HCT116 (cell line): Measurements from ENCODE around the gene ANKRD37. TPM values are rescaled to one million over a fixed set of nuclear protein-coding genes. Genes with fewer than 3 reads are reported as not detected.

Experiments used
- ATAC-seq: fragments of 200-7000 bp; cut with Tn5 transposase; 2 replicates; pipeline ENCODE4 v1.9.1; 2020; ENCODE audit warnings: mild to moderate bottlenecking, moderate library complexity
- BruUV-seq: library from RNA; stranded (reverse); fragments of 400-500 nt; replicated peaks from 2 replicates; lab custom pipeline; 2021; lab: Mats Ljungman, UMichigan
- CTCF ChIA-PET: fragments of 300-600 bp; sonication (Branson Sonifier 250); formaldehyde crosslinking; loops from one replicate; lab custom pipeline; 2021; ENCODE audit warnings: antibody characterized with exemption; lab: Charles Lee
- POLR2A ChIA-PET: fragments of 300-600, 350-600 bp; sonication (Branson Sonifier 250); formaldehyde crosslinking; loops from one replicate; lab custom pipeline; 2021; ENCODE audit warnings: antibody characterized with exemption; lab: Charles Lee
- RAD21 ChIA-PET, 2 experiments: fragments of 300-600 bp; sonication (Branson Sonifier 250); formaldehyde crosslinking; loops; one replicate each; lab custom pipeline; 2023; ENCODE audit warnings: low total read pairs in 2 of 2; ENCODE audit not compliant: uncharacterized antibody in 2 of 2, unreplicated experiment in 2 of 2, low non-redundant PET in 1 of 2; lab: Charles Lee
- DNase-seq: peaks from one replicate; pipeline ENCODE4 v3.0.0-alpha.2; 2010; ENCODE audit warnings: low read depth, low spot score
- H2AFZ ChIP-seq: fragments of 200-600 bp; shearing (Covaris generic), sonication (generic); 2 replicates; pipeline ENCODE4 v1.6.1; 2017; ENCODE audit warnings: low read depth, mixed run types, mixed read lengths, antibody characterized with exemption, low read length; ENCODE audit not compliant: poor library complexity, severe bottlenecking
- H3K27ac ChIP-seq: 2 replicates; pipeline ENCODE4 v1.5.1; 2012; ENCODE audit warnings: low read depth, low read length
- H3K27me3 ChIP-seq: fragments of 200-600 bp; sonication (generic); 2 replicates; pipeline ENCODE4 v1.6.1; 2016; ENCODE audit warnings: mixed run types, low read length, mixed read lengths; ENCODE audit not compliant: insufficient read depth
- H3K36me3 ChIP-seq, 2 experiments: fragments of 200-500 bp in 1 of 2; fragments of 200-600 bp in 1 of 2; sonication (Bioruptor generic) in 1 of 2; sonication (generic) in 1 of 2; 2 replicates each; pipeline versions ENCODE4 v1.5.1 to v1.6.1; 2014 to 2016; ENCODE audit warnings: low read length in 2 of 2, inconsistent platforms in 1 of 2, mixed read lengths in 1 of 2, mixed run types in 1 of 2; ENCODE audit not compliant: insufficient read depth in 2 of 2, control insufficient read depth in 1 of 2
- H3K4me1 ChIP-seq, 2 experiments: fragments of 200-600 bp in 1 of 2; sonication (generic) in 1 of 2; 2 replicates each; pipeline versions ENCODE4 v1.5.1 to v1.6.1; 2012 to 2017; ENCODE audit warnings: low read length in 2 of 2, inconsistent platforms in 1 of 2, mild to moderate bottlenecking in 1 of 2, mixed read lengths in 1 of 2, mixed run types in 1 of 2, moderate library complexity in 1 of 2; ENCODE audit not compliant: insufficient read depth in 2 of 2, control insufficient read depth in 1 of 2
- H3K4me2 ChIP-seq: fragments of 200-600 bp; sonication (generic); 2 replicates; pipeline ENCODE4 v1.6.1; 2017; ENCODE audit warnings: mixed run types, low read length, mixed read lengths
- H3K4me3 ChIP-seq, 2 experiments: fragments of 200-600 bp in 1 of 2; sonication (generic) in 1 of 2; replicated peaks in 1 of 2; 2 replicates each; pipeline ENCODE4 v1.5.1; 2011 to 2016; ENCODE audit warnings: low read length in 2 of 2, control low read depth in 1 of 2, low read depth in 1 of 2, mild to moderate bottlenecking in 1 of 2, mixed read lengths in 1 of 2, mixed run types in 1 of 2
- H3K79me2 ChIP-seq: fragments of 200-600 bp; sonication (generic); 2 replicates; pipeline ENCODE4 v1.6.1; 2017; ENCODE audit warnings: mild to moderate bottlenecking, mixed run types, low read length, moderate library complexity, mixed read lengths; ENCODE audit not compliant: insufficient read depth
- H3K9ac ChIP-seq: fragments of 200-600 bp; sonication (generic); 2 replicates; pipeline ENCODE4 v1.6.1; 2016; ENCODE audit warnings: low read length, mixed read lengths
- H3K9me2 ChIP-seq: fragments of 200-600 bp; sonication (generic), shearing (Covaris generic); 2 replicates; pipeline ENCODE4 v1.6.1; 2017; ENCODE audit warnings: mixed run types, mild to moderate bottlenecking, moderate library complexity; ENCODE audit not compliant: insufficient read depth
- H3K9me3 ChIP-seq, 2 experiments: fragments of 200-500 bp in 1 of 2; fragments of 200-600 bp in 1 of 2; sonication (Bioruptor generic) in 1 of 2; sonication (generic) in 1 of 2; 2 replicates each; pipeline ENCODE4 v1.6.1; 2014 to 2017; ENCODE audit warnings: low read length in 2 of 2, mixed read lengths in 2 of 2, inconsistent platforms in 1 of 2, low read depth in 1 of 2, mild to moderate bottlenecking in 1 of 2, mixed run types in 1 of 2, moderate library complexity in 1 of 2; ENCODE audit not compliant: control insufficient read depth in 1 of 2, insufficient read depth in 1 of 2
- H4K20me1 ChIP-seq: fragments of 200-600 bp; sonication (generic), shearing (Covaris generic); 2 replicates; pipeline ENCODE4 v1.6.1; 2017; ENCODE audit warnings: mixed run types, mild to moderate bottlenecking, moderate library complexity; ENCODE audit not compliant: insufficient read depth
- CBX3 ChIP-seq: IDR thresholded peaks from 2 replicates; pipeline ENCODE4 v1.6.1; 2012; ENCODE audit warnings: low read depth
- CEBPB ChIP-seq: IDR thresholded peaks from 2 replicates; pipeline ENCODE4 v1.6.1; 2012; ENCODE audit warnings: low read depth
- EZH2phosphoT487 ChIP-seq: fragments of 200-600 bp; IDR thresholded peaks from 2 replicates; pipeline ENCODE4 v1.6.1; 2018; ENCODE audit warnings: antibody characterized with exemption, borderline replicate concordance
- JUND ChIP-seq: IDR thresholded peaks from 2 replicates; pipeline ENCODE4 v1.6.1; 2012
- REST ChIP-seq: IDR thresholded peaks from 2 replicates; pipeline ENCODE4 v1.6.1; 2012; ENCODE audit warnings: low read depth
- SIN3A ChIP-seq: IDR thresholded peaks from 2 replicates; pipeline ENCODE4 v1.6.1; 2012; ENCODE audit warnings: low read depth
- SRF ChIP-seq: IDR thresholded peaks from 2 replicates; pipeline ENCODE4 v1.6.1; 2012; ENCODE audit warnings: low read depth
- ZBTB33 ChIP-seq: IDR thresholded peaks from 2 replicates; pipeline ENCODE4 v1.6.1; 2011; ENCODE audit warnings: mild to moderate bottlenecking, low read length, moderate library complexity; ENCODE audit not compliant: insufficient replicate concordance; ENCODE audit errors: extremely low read depth
- ZFX ChIP-seq: fragments of 450-650 bp; IDR thresholded peaks from 2 replicates; pipeline ENCODE4 v1.6.1; 2017
- intact Hi-C: fragments of 100-400 bp; cut with micrococcal nuclease; formaldehyde crosslinking; loops from 2 replicates; pipeline ENCODE4 v1.10.0; 2022
- total RNA-seq: library from RNA; stranded (reverse); gene quantifications from one replicate; pipeline ENCODE4 v1.2.1, GENCODE V29; 2021; ENCODE audit not compliant: unreplicated experiment

ANKRD37 gene
- total RNA-seq, 1 experiment from 2014 or later, result 29.9 TPM

GRCh38 chr4:185381288-185382196 lies 15.1 kb upstream of the ANKRD37 start:
- ATAC-seq (no peak), DNase-seq (no peak)
- ChIA-PET CTCF (no interaction called here), POLR2A (no interaction called here), RAD21 (no interaction called here)
- Histone ChIP-seq H4K20me1 (no peaks in the 10 kb centered on the region), H3K79me2 (no peaks in the 10 kb centered on the region), H3K27me3 (no peaks in the 10 kb centered on the region), H3K9me2 (no peaks in the 10 kb centered on the region), H3K4me2 (no peak overlapping the region), H3K4me3 (no peak overlapping the region), H3K9me3 (no peaks in the 10 kb centered on the region), H3K27ac (no peak overlapping the region), H3K9ac (no peak overlapping the region), H3K36me3 (no peaks in the 10 kb centered on the region), H3K4me1 (peaks cover 5 to 7% of the 10 kb centered on the region in 2 experiments; a peak in 2 of 4 replicates), H2AFZ (no peak overlapping the region)
- no TSS peak for BruUV-seq
- TF ChIP-seq CEBPB, result no peak
- no peak for TF ChIP-seq JUND
- no peak for TF ChIP-seq CBX3
- no peak for TF ChIP-seq SRF
- no peak for TF ChIP-seq EZH2phosphoT487
- no peak for TF ChIP-seq ZBTB33
- TF ChIP-seq ZFX, result no peak
- no peak for TF ChIP-seq REST
- TF ChIP-seq SIN3A, result no peak
- intact Hi-C loops, result no loop called here
